IMR-90 (cell line): Measurements from ENCODE around the gene ZNF831.

ENCODE experiments used
- CHD1 ChIP-seq: IDR thresholded peaks from 2 replicates; pipeline ENCODE4 v1.6.1; 2012; ENCODE audit warnings: low read depth, low read length, improper control_type of control experiment
- CTCF ChIP-seq: conservative IDR thresholded peaks from 2 replicates; pipeline ENCODE4 v1.5.1; 2012; ENCODE audit warnings: mild to moderate bottlenecking, low read depth, low read length, improper control_type of control experiment
- ELK1 ChIP-seq: fragments of 150-350 bp; IDR thresholded peaks from 2 replicates; pipeline ENCODE4 v1.6.1; 2016; ENCODE audit warnings: low read depth, mild to moderate bottlenecking, low read length, moderate library complexity, borderline replicate concordance
- MAFK ChIP-seq: IDR thresholded peaks from 2 replicates; pipeline ENCODE4 v1.6.1; 2012; ENCODE audit warnings: low read depth, low read length, improper control_type of control experiment
- MXI1 ChIP-seq: IDR thresholded peaks from 2 replicates; pipeline ENCODE4 v1.6.1; 2012; ENCODE audit warnings: low read depth, mild to moderate bottlenecking, low read length, moderate library complexity, borderline replicate concordance
- POLR2A ChIP-seq: IDR thresholded peaks from 2 replicates; pipeline ENCODE4 v1.6.1; 2012; ENCODE audit warnings: mild to moderate bottlenecking, low read depth, low read length
- RAD21 ChIP-seq: IDR thresholded peaks from 2 replicates; pipeline ENCODE4 v1.6.1; 2012; ENCODE audit warnings: low read length, improper control_type of control experiment
- RCOR1 ChIP-seq: IDR thresholded peaks from 2 replicates; pipeline ENCODE4 v1.6.1; 2012; ENCODE audit warnings: mild to moderate bottlenecking, low read length, improper control_type of control experiment; ENCODE audit not compliant: insufficient replicate concordance
- SMC3 ChIP-seq: fragments of 150-350 bp; IDR thresholded peaks from 2 replicates; pipeline ENCODE4 v1.6.1; 2016; ENCODE audit warnings: low read depth, mild to moderate bottlenecking, antibody characterized with exemption, low read length, moderate library complexity
- TF ChIP-seq, protein P1 (sequence below): fragments of 150-350 bp; IDR thresholded peaks from 2 replicates; pipeline ENCODE4 v1.6.1; 2017; ENCODE audit warnings: mild to moderate bottlenecking, antibody characterized with exemption, low read length, low read depth

DNA sequence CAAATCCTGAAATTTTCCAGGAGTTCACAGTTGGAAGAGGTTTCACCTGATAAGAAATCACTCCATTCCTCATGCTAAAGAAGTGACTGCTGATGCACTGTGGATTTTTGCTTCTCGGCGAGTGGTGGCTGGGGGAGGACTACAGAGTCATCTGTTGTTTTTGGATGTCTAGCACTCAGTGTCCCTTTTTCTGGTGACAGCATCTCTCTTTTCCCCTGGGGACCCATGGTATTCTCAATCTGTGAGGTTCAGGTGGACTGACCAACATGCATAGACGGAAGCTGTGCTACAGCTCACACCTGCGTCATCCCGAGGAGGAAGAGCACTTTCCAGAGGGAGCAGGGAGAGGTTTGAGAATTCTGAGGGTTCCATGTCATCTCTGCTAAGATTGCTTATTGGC, 42.7 kb upstream of the ZNF831 start:
- TF ChIP-seq CTCF (no peak), CHD1 (no peak), MAFK (no peak), SMC3 (no peak), RAD21 (no peak), RCOR1 (no peak), POLR2A (no peak), ELK1 (no peak), MXI1 (no peak)
- TF ChIP-seq, protein P1, sequence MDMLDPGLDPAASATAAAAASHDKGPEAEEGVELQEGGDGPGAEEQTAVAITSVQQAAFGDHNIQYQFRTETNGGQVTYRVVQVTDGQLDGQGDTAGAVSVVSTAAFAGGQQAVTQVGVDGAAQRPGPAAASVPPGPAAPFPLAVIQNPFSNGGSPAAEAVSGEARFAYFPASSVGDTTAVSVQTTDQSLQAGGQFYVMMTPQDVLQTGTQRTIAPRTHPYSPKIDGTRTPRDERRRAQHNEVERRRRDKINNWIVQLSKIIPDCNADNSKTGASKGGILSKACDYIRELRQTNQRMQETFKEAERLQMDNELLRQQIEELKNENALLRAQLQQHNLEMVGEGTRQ = no peak
